Epithelial cell of esophagus (primary cell): ENCODE data around the gene CCDC134.

Source experiments
- DNase-seq: peaks from one replicate; pipeline ENCODE4 v3.0.0; 2010; ENCODE audit warnings: low read depth
- H3K4me3 ChIP-seq: 2 replicates; pipeline ENCODE4 v1.5.1; 2011; ENCODE audit warnings: mild to moderate bottlenecking, low read length, control low read depth
- TF ChIP-seq, protein P1 (sequence below): IDR thresholded peaks from 2 replicates; pipeline ENCODE4 v1.5.1; 2011; ENCODE audit warnings: low read depth, mild to moderate bottlenecking, low read length, control low read depth, inconsistent platforms; ENCODE audit not compliant: insufficient read depth; ENCODE audit errors: missing control alignments

Gene CCDC134

DNA sequence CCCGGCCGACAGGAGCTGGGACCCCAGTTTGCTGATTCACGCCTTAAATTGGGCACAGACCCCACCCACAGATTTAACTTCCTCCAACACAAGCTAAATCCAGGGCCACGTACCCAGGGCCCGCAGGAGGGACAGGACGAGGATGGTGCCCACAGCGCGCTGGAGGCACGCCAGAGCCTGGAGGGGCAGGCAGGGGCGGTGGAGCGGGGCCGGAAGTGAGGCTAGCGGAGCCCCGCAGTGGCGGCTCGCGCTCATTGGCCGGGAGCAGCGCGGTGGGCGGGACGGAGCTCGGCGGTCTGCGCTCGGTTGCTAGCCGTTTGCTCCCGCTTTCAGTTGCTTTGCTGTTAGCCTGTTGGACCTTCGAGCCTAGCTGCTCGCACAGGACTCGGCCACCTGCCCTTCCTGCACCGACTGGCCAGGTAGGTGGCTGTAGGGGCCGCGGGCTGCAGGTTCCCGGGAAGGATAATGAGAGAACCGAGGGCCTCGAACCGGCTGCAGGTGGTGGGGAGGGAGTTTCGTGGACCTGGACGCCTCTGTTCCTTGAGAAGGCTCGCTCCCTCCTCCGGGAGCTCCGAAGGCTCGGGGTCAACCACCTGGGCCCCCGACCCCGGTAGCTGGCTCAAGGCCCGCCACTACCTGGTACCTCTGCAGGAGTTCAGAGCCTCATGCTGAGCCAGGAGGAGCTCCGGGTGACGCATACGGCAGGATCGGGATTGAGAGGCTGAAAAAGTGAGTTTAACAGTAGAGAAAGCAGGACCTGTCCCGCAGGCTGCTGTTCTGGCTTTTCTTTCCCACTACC lies at the start of gene CCDC134:
Gene CCDC134 (plus strand): TSS at position 332 of the 799 bp plus-strand sequence. CDS start 8,212 bp downstream, outside the sequence.
- H3K4me3 ChIP-seq, result peak within 1 kb of the TSS; percentile 93
- DNase-seq, result peak; percentile 78
- TF ChIP-seq, protein P1, sequence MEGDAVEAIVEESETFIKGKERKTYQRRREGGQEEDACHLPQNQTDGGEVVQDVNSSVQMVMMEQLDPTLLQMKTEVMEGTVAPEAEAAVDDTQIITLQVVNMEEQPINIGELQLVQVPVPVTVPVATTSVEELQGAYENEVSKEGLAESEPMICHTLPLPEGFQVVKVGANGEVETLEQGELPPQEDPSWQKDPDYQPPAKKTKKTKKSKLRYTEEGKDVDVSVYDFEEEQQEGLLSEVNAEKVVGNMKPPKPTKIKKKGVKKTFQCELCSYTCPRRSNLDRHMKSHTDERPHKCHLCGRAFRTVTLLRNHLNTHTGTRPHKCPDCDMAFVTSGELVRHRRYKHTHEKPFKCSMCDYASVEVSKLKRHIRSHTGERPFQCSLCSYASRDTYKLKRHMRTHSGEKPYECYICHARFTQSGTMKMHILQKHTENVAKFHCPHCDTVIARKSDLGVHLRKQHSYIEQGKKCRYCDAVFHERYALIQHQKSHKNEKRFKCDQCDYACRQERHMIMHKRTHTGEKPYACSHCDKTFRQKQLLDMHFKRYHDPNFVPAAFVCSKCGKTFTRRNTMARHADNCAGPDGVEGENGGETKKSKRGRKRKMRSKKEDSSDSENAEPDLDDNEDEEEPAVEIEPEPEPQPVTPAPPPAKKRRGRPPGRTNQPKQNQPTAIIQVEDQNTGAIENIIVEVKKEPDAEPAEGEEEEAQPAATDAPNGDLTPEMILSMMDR, result no peak

DNA sequence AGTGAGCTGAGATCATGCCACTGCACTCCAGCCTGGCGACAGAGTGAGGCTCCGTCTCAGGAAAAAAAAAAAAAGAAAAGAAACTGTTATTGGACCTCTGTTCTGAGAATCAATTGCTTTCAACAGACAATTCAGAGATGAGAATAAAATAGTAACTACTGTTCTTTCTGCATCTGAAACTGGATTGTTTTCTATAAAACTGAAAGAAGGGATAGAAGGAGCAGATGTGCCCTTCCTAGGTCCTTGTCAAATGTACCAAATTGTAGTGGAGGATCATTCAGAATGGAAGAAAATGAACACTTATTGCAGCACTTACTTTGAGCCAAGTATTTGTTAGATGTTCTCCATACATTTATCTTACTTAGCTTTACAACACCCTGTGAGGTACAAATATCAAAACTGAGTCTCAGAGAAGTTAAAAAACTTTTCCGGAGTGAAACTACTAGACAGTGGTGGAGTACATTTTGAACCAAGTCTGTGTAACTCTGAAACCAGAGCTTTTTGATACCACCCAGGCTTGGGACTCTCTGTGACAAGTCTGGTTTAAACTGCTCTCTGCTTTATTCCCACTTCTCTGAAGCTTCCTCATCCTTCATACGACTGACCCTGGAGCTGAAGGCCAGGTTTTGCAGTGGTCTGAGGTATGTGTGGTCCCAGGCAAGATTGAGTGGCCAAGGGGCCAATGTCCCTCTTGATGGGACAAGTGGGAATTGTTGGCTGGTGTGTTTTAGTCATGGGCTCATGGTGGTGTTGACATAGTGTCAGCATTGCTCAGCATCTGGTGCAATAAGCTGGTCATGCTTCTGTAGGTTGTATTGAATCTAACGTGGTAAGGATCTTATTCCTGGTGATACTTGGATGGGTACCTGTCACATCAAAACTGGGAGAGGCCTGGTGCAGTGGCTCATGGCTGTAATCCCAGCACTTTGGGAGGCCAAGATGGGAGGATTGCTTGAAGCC lies 48.2 kb upstream of the CCDC134 start:
- TF ChIP-seq, protein P1, result no peak
- peak; percentile 60 for DNase-seq
- no peak overlapping the region for H3K4me3 ChIP-seq

DNA sequence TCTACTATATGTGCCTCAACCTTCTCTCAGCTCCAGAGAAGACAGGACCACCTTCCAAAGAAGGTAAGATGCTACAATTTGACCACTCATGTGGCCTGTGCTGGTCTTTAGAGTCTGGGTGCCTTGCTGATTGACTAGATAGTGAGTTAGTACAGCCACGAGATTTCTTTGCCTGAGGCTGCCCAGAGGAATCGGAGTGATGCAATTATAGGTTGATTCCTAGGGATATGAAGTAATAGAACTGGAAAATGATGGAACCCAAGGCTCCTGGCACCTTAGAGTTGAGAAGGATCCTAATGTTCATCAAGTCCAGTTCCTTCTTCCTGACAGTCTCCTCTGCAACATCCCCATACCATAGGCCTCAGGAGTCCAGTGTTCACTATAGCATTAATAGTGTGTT lies 46.5 kb upstream of the CCDC134 start:
- no peak overlapping the region for H3K4me3 ChIP-seq
- TF ChIP-seq, protein P1, result no peak
- peak; percentile 35 for DNase-seq

DNA sequence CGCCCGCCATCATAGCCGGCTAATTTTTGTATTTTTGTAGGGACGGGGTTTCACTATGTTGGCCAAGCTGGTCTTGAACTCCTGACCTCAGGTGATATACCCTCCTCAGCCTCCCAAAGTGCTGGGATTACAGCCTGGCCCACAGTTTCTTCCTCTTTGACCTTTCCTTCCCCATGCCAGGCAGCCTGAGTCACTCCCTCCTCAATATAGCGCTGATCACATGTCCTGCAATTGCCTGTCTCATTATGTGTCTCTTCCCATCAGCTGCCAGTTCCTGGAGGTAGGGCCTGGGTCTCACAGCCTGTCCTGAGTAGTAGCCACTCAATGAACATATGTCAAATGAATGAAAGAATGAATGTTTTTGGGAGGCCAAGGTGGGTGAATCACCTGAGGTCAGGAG lies 43.0 kb upstream of the CCDC134 start:
- TF ChIP-seq, protein P1, result no peak
- H3K4me3 ChIP-seq, result no peak overlapping the region
- peak; percentile 16 for DNase-seq

DNA sequence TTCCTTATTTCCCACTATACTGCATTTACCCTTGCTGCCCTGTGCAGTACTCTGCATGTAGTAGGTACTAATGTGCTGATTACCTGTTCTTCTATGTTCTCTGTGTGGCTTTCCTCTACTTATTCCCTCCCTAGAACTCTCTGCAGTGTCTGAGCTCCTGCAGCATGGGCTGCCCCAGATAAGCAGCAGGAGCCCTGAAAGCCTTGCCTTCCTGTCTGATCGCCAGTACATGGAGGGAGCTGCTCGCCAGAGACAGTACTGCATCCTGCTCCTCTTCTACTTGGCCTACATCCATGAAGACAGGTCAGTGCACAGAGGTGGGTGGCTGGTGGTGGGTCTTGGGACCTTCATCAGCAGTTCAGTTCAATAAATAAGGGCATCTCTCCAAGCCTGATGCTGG lies 42.2 kb upstream of the CCDC134 start:
- TF ChIP-seq, protein P1, result no peak
- no peak for DNase-seq
- H3K4me3 ChIP-seq, result no peak overlapping the region

DNA sequence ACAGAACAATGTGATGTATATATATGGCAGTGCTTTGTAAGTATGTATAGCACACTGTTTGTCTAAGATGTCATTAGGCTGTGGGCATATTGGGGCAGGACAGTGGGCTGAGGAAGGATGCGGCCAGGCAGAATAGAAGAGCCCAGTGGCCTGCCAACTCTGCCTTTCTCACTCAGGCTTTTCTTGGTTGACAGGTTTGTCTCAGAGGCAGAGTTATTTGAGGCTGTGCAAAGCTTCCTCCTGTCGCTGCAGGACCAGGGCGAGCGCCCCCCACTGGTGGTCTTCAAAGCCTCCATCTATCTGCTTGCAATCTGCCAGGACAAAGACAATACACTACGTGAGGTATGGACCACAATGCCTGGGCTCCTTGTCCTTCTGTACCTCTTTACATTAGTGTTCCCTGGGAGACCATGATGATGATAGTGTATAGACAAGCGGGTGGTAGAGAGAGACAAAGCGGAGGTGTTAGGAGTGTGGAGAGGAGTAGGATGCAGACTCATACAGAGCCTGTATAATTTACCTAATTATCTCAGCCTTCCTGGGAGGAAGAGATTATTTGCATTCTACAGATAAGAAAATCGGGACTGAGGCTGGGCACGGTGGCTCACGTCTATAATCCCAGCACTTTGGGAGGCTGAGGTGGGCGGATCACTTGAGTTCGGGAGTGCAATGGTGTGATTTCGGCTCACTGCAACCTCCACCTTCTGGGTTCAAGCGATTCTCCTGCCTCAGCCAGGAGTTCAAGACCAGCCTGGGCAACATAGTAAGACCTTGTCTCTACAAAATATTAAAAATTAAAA lies 37.3 kb upstream of the CCDC134 start:
- peak; percentile 82 for DNase-seq

More for the DNA sequence above, 37.3 kb upstream of the CCDC134 start:
- no peak overlapping the region for H3K4me3 ChIP-seq
- TF ChIP-seq, protein P1, result peak; percentile 46
